Adrenal gland (tissue), 5 donors: ENCODE results near the gene PLK2.

Experiments used
- POLR2A ChIP-seq, 2 donors: fragments of 450-650 bp; IDR thresholded peaks; one replicate each; pipeline ENCODE4 v1.6.1; 2017; ENCODE audit warnings: antibody characterized with exemption in 2 of 2, mild to moderate bottlenecking in 2 of 2, moderate library complexity in 1 of 2
- TF ChIP-seq, protein P1 (sequence below), 6 experiments: fragments of 450-650 bp in 4 of 6; fragments of 200-600 bp in 2 of 6; sonication (generic) in 1 of 6; IDR thresholded peaks; 1 replicate in 5 of 6; 2 replicates in 1 of 6; pipeline versions ENCODE4 v1.5.1 to v1.8.0; 2016 to 2021; ENCODE audit warnings: antibody characterized with exemption in 6 of 6, mild to moderate bottlenecking in 2 of 6, moderate library complexity in 1 of 6
- donor health status: DM: no; HTN: no; CAD: no.

DNA sequence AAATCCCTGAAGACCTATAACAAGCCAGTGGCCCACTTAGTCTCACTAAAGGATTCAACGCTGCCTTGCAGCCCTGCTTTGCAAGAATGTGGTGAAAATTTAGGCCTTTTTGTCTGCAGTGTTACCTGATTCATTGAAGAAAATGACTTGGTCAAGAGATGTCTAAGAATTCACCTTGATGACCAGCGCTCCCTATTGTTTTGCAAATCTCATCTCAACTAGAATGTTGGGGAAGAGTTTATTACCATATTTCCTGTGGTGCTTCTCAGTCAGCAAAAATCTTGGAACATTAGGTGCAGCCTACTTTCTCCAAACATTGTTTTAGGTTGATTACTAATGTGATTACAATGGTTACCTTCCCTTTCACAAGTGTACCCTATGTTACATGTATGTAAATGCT is 53.5 kb downstream of the PLK2 start:
- TF ChIP-seq POLR2A (IDR thresholded peaks at IDR 0.05): no peak
- TF ChIP-seq, protein P1, sequence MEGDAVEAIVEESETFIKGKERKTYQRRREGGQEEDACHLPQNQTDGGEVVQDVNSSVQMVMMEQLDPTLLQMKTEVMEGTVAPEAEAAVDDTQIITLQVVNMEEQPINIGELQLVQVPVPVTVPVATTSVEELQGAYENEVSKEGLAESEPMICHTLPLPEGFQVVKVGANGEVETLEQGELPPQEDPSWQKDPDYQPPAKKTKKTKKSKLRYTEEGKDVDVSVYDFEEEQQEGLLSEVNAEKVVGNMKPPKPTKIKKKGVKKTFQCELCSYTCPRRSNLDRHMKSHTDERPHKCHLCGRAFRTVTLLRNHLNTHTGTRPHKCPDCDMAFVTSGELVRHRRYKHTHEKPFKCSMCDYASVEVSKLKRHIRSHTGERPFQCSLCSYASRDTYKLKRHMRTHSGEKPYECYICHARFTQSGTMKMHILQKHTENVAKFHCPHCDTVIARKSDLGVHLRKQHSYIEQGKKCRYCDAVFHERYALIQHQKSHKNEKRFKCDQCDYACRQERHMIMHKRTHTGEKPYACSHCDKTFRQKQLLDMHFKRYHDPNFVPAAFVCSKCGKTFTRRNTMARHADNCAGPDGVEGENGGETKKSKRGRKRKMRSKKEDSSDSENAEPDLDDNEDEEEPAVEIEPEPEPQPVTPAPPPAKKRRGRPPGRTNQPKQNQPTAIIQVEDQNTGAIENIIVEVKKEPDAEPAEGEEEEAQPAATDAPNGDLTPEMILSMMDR (IDR thresholded peaks at IDR 0.05): no peak
